NB4 (cell line): ENCODE measurements around the gene ILDR2.

Source experiments
- CTCF ChIP-seq: IDR thresholded peaks from one replicate; pipeline ENCODE4 v1.5.1; 2012; ENCODE audit warnings: low read depth, low read length
- MAX ChIP-seq: IDR thresholded peaks from 2 replicates; pipeline ENCODE4 v1.6.1; 2011; ENCODE audit warnings: low read depth, low read length
- MYC ChIP-seq: IDR thresholded peaks from 2 replicates; pipeline ENCODE4 v1.6.1; 2011; ENCODE audit warnings: low read depth, low read length
- POLR2A ChIP-seq: IDR thresholded peaks from 2 replicates; pipeline ENCODE4 v1.6.1; 2011; ENCODE audit warnings: mild to moderate bottlenecking; ENCODE audit not compliant: insufficient read length; ENCODE audit errors: extremely low read depth

- TF ChIP-seq CTCF = no peak
- TF ChIP-seq POLR2A = no peak
- no peak for TF ChIP-seq MAX
- TF ChIP-seq MYC = no peak
Measured at GRCh38 chr1:166937329-166937728, 38.0 kb downstream of the ILDR2 start.
